Omental fat pad (tissue), 4 donors: Measurements from ENCODE around the gene MMP19. TPM values are rescaled to one million over a fixed set of nuclear protein-coding genes. Genes with fewer than 3 reads are reported as not detected.

Experiments
- ATAC-seq: fragments of 150-250 bp; one replicate; pipeline ENCODE4 v1.9.1; 2016; ENCODE audit warnings: mild to moderate bottlenecking, moderate library complexity; ENCODE audit not compliant: low FRiP score
- DNase-seq: peaks from one replicate; pipeline ENCODE4 v3.0.0-alpha.2; 2019; ENCODE audit warnings: low spot score
- CTCF ChIP-seq, 3 donors: fragments of 450-650 bp; IDR thresholded peaks; one replicate each; pipeline ENCODE4 v1.5.1; 2016 to 2017; ENCODE audit warnings: antibody characterized with exemption in 3 of 3, mild to moderate bottlenecking in 3 of 3, moderate library complexity in 2 of 3
- total RNA-seq, 4 donors: library from RNA; depleted of rRNA; stranded (reverse); fragments of >200 nt; gene quantifications; one replicate each; pipeline ENCODE4 v1.1.0, GENCODE V29; 2016

MMP19 gene
- total RNA-seq, 4 donors from 2014 or later: 35.0 to 616 (median 308) TPM

GRCh38 chr12:55795950-55796349 is 46.8 kb downstream of the MMP19 start:
- no peak for ATAC-seq
- DNase-seq: no peak
- no peak for TF ChIP-seq CTCF (IDR thresholded peaks at IDR 0.05)

GRCh38 chr12:55789893-55790292 is 52.8 kb downstream of the MMP19 start:
- DNase-seq (no peak), ATAC-seq (no peak)
- TF ChIP-seq CTCF (IDR thresholded peaks at IDR 0.05): no peak

- ATAC-seq (no peak), DNase-seq (no peak)
- no peak for TF ChIP-seq CTCF (IDR thresholded peaks at IDR 0.05)
Measured at GRCh38 chr12:55789171-55789570, 53.6 kb downstream of the MMP19 start.

- TF ChIP-seq CTCF (IDR thresholded peaks at IDR 0.05): no peak
- DNase-seq: no peak
- no peak for ATAC-seq
Measured at GRCh38 chr12:55788546-55788945, 54.2 kb downstream of the MMP19 start.

Other genes with a start within 250 kb of the MMP19 start
- gene OR10P1, start 206.0 kb downstream of the MMP19 start, total RNA-seq: not detected
- 100 to 1,000 TPM; 101 to 207 (median 156) TPM for gene ITGA7, start 135.0 kb downstream of the MMP19 start, total RNA-seq
- 100 to 1,000 TPM; 168 to 247 (median 213) TPM for gene BLOC1S1, start 126.9 kb downstream of the MMP19 start, total RNA-seq
- 100 to 1,000 TPM in 2 of 4 donors, 10 to 100 TPM in 2; 77.4 to 119 (median 100) TPM for gene RDH5, start 122.5 kb downstream of the MMP19 start, total RNA-seq
- gene CD63, start 113.9 kb downstream of the MMP19 start, total RNA-seq: 1,000 to 10,000 TPM in 2 of 4 donors, 100 to 1,000 TPM in 2; 736 to 1,401 (median 892) TPM
- gene GDF11, start 99.8 kb downstream of the MMP19 start, total RNA-seq: 1 to 10 TPM; 1.9 to 5.4 (median 2.5) TPM
- 10 to 100 TPM; 43.8 to 62.7 (median 52.5) TPM for gene SARNP, start 25.2 kb downstream of the MMP19 start, total RNA-seq
- 10 to 100 TPM; 24.6 to 34.2 (median 28.6) TPM for gene ORMDL2, start 24.9 kb downstream of the MMP19 start, total RNA-seq
- gene DNAJC14, start 13.3 kb downstream of the MMP19 start, total RNA-seq: 10 to 100 TPM; 37.2 to 46.7 (median 42.3) TPM
- 10 to 100 TPM; 28.2 to 37.6 (median 29.8) TPM for gene PYM1, start 85.0 kb upstream of the MMP19 start, total RNA-seq
- 10 to 100 TPM; 26.0 to 57.0 (median 37.9) TPM for gene DGKA, start 88.2 kb upstream of the MMP19 start, total RNA-seq
- gene PMEL, start 123.1 kb upstream of the MMP19 start, total RNA-seq: 1 to 10 TPM in 2 of 4 donors, under 1 TPM in 2; 0.65 to 5.2 (median 1.2) TPM
- gene CDK2, start 123.9 kb upstream of the MMP19 start, total RNA-seq: 10 to 100 TPM in 3 of 4 donors, 1 to 10 TPM in 1; 9.7 to 23.7 (median 17.5) TPM
- 10 to 100 TPM; 46.2 to 71.5 (median 64.8) TPM for gene RAB5B, start 131.1 kb upstream of the MMP19 start, total RNA-seq
- gene SUOX, start 154.3 kb upstream of the MMP19 start, total RNA-seq: 10 to 100 TPM; 14.5 to 43.0 (median 22.9) TPM
- gene IKZF4, start 178.1 kb upstream of the MMP19 start, total RNA-seq: 10 to 100 TPM in 1 of 4 donors, 1 to 10 TPM in 3; 4.4 to 10.3 (median 6.6) TPM
- 1,000 to 10,000 TPM in 2 of 4 donors, 100 to 1,000 TPM in 2; 482 to 1,592 (median 1,024) TPM for gene RPS26, start 199.0 kb upstream of the MMP19 start, total RNA-seq
- 1 to 10 TPM; 2.9 to 8.3 (median 7.6) TPM for gene ERBB3, start 237.2 kb upstream of the MMP19 start, total RNA-seq